Mesothelial cell of epicardium (in vitro differentiated cells): ENCODE measurements around the gene CHST11. TPM values are rescaled to one million over a fixed set of nuclear protein-coding genes. Genes with fewer than 3 reads are reported as not detected.

Experiments
- DNase-seq, 2 experiments: peaks; one replicate each; pipeline ENCODE4 v3.0.0; 2021; ENCODE audit warnings: low spot score in 2 of 2; ENCODE audit not compliant: unreplicated experiment in 2 of 2
- H3K27ac Mint-ChIP-seq: 2 replicates; pipeline ENCODE4 v1.8.0; 2021; ENCODE audit warnings: mixed read lengths
- H3K27me3 Mint-ChIP-seq: 2 replicates; pipeline ENCODE4 v1.8.0; 2021; ENCODE audit warnings: low read depth, mixed read lengths
- H3K36me3 Mint-ChIP-seq: 2 replicates; pipeline ENCODE4 v1.8.0; 2021; ENCODE audit warnings: mixed read lengths
- H3K4me1 Mint-ChIP-seq: 2 replicates; pipeline ENCODE4 v1.8.0; 2021; ENCODE audit warnings: mixed read lengths
- H3K4me3 Mint-ChIP-seq: 2 replicates; pipeline ENCODE4 v1.8.0; 2021; ENCODE audit warnings: mild to moderate bottlenecking, moderate library complexity, mixed read lengths
- H3K9me3 Mint-ChIP-seq: 2 replicates; pipeline ENCODE4 v1.8.0; 2021; ENCODE audit warnings: mixed read lengths
- total RNA-seq: library from RNA; stranded (reverse); gene quantifications from 3 replicates; pipeline ENCODE4 v1.2.1, GENCODE V29; 2021
- TF ChIP-seq, protein P1 (sequence below): fragments of 200-600 bp; sonication (generic); IDR thresholded peaks from one replicate; pipeline ENCODE4 v1.5.0; 2021; ENCODE audit warnings: antibody characterized with exemption; ENCODE audit not compliant: unreplicated experiment

CHST11 gene
- total RNA-seq, 1 donor from 2014 or later, result 15.0 TPM

DNA sequence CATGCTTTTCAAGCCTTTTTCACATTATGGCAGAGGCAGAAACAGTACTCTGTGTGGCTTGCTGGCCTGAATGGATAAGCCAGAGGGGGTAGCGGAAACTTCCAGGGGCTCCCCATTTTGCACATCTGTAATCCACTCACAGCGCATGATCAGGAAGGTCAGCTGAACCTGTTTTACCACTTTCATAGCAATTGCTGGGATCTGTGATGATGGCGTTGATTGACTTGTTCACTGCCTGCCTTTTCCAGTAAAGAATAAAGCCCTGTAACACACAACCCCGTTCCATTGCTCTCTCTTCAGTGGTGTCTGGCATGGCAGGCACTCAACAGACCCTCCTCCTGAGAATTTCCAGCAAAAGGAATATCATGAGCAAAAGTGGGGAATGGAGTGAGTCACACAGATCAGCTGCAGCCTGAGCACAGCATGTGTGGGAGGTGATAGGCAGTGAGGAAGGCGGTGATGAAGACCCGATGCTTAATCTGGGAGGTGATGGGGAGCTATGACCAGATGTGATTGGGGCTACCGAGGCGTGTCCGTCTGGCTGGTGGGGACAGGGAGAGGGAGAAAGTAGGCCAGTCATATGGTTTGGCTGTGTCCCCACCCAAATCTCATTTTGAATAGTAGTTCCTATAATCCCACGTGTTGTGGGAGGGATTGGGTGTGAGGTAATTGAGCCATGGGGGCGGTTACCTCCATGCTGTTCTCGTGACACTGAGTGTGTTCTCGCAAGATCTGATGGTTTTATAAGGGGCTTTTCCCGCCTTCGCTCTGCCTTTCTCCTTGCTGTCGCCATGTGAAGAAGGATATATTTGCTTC is 44.7 kb upstream of the CHST11 start:
- Mint-ChIP-seq H3K4me3 (no peak overlapping the region), H3K36me3 (no peaks in the 10 kb centered on the region), H3K27me3 (no peaks in the 10 kb centered on the region), H3K4me1 (peaks cover 19% of the 10 kb centered on the region), H3K9me3 (no peaks in the 10 kb centered on the region), H3K27ac (no peak overlapping the region)
- TF ChIP-seq, protein P1, sequence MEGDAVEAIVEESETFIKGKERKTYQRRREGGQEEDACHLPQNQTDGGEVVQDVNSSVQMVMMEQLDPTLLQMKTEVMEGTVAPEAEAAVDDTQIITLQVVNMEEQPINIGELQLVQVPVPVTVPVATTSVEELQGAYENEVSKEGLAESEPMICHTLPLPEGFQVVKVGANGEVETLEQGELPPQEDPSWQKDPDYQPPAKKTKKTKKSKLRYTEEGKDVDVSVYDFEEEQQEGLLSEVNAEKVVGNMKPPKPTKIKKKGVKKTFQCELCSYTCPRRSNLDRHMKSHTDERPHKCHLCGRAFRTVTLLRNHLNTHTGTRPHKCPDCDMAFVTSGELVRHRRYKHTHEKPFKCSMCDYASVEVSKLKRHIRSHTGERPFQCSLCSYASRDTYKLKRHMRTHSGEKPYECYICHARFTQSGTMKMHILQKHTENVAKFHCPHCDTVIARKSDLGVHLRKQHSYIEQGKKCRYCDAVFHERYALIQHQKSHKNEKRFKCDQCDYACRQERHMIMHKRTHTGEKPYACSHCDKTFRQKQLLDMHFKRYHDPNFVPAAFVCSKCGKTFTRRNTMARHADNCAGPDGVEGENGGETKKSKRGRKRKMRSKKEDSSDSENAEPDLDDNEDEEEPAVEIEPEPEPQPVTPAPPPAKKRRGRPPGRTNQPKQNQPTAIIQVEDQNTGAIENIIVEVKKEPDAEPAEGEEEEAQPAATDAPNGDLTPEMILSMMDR, result no peak
- no peak for DNase-seq

DNA sequence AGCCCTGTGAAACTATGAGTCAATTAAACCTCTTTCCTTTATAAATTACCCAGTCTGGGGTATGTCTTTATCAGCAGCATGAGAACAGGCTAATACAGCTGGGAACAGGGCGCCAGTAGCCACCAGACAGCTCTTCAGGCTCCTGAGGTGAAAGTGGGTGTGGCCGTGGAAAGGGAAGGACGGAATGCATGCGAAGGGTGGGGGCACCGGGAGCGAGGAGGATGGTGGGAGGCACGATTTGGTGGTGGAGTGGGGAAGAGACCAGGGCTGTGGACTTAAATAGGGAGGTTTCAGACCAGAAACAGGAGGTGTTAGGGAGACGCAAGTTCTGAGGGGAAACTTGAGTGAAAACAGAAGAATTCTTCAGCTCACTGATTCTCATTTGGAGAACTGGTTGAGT is 44.1 kb upstream of the CHST11 start:
- H3K4me1 Mint-ChIP-seq, result peaks cover 19% of the 10 kb centered on the region
- TF ChIP-seq, protein P1, result no peak
- no peaks in the 10 kb centered on the region for H3K9me3 Mint-ChIP-seq
- H3K27ac Mint-ChIP-seq, result no peak overlapping the region
- no peaks in the 10 kb centered on the region for H3K36me3 Mint-ChIP-seq
- no peak overlapping the region for H3K4me3 Mint-ChIP-seq
- no peak for DNase-seq
- no peaks in the 10 kb centered on the region for H3K27me3 Mint-ChIP-seq

DNA sequence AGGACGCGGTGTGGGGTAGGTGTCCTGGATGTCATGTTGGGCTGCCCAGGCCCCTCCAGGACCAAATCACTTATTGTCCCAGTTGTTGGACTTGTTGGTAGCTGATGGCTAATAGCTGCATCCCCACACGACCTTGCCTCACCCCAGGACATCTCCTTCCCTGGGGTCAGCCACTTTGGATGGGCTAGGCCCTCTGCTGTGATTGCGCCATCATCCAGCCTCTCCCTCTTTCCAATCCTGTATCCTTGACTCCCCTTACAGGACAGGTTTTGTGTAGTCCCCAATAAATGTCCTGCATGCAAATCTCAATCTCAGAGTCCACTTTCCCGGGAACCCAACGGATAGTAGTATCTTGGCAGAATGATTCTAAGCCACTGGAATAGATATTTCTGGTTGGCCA is 43.4 kb upstream of the CHST11 start:
- Mint-ChIP-seq H3K36me3 (no peaks in the 10 kb centered on the region), H3K4me3 (no peak overlapping the region), H3K27ac (no peak overlapping the region), H3K9me3 (no peaks in the 10 kb centered on the region), H3K27me3 (no peaks in the 10 kb centered on the region), H3K4me1 (peaks cover 15% of the 10 kb centered on the region)
- no peak for DNase-seq
- TF ChIP-seq, protein P1, result no peak

DNA sequence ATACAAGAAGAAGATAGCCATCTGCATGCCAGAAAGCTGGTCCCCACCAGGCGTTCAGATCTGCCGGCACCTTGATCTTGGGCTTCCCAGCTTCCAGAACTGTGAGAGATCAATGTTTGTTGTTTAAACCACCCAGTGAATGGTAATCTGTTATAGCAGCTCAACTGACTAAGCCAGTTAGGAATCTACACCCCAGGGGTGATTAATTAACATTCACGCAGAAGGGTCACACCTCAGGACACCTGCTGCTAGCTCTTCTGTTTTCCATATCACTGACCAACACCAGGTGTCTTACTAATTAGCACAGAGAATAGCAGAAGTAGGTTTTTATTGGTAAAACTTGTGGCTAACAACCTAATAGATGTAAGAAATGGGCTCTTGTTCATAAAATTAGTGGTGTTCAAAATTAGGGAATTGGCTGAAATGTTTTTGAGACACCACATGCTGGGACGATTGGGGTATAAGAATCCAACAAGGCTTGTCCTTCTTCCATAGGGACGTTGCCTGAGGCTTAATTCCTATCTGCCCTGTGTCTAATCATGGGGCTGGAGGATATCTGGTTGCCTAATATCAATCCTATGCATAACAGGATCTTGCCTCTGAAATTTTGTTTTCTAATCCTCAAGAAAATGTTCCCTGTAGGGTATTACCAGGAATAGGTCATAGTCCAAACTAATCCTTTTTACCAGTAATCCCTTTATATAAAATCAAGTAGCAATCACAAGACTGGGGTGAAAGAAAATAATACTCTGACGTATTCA is 42.0 kb upstream of the CHST11 start:
- H3K9me3 Mint-ChIP-seq, result no peaks in the 10 kb centered on the region
- no peak for DNase-seq
- TF ChIP-seq, protein P1, result no peak
- H3K4me1 Mint-ChIP-seq, result peaks cover 9% of the 10 kb centered on the region
- no peak overlapping the region for H3K4me3 Mint-ChIP-seq
- H3K27me3 Mint-ChIP-seq, result no peaks in the 10 kb centered on the region
- H3K36me3 Mint-ChIP-seq, result no peaks in the 10 kb centered on the region
- no peak overlapping the region for H3K27ac Mint-ChIP-seq

DNA sequence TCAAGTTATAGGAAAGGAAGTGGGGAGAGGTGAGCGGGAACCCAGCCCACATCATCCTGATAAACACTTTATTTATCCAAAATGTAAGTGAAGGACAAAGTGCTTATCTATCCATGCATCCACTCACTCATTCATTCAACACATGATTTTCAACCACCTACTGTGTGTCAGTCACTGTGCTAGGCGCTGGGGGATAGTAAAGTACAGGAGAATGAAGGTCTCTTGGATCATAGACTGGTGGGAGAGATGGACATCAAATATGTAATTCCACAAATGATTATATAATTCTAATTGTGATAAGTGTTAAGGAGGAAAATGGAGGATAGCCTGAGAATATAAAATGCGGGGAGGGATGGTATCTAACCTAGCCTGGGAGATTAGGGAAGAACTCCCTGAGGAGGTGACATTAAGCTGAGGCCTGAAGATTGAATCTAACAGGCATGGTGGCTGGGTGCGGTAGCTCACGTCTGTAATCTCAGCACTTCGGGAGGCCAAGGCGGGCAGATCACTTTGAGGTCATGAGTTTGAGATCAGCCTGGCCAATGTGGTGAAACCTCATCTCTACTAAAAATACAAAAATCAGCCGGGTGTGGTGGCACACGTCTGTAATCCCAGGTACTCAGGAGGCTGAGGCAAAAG is 41.3 kb upstream of the CHST11 start:
- DNase-seq, result no peak
- no peaks in the 10 kb centered on the region for H3K9me3 Mint-ChIP-seq
- no peaks in the 10 kb centered on the region for H3K36me3 Mint-ChIP-seq
- TF ChIP-seq, protein P1, result no peak
- no peak overlapping the region for H3K27ac Mint-ChIP-seq
- H3K4me3 Mint-ChIP-seq, result no peak overlapping the region
- no peaks in the 10 kb centered on the region for H3K27me3 Mint-ChIP-seq
- H3K4me1 Mint-ChIP-seq, result peaks cover 9% of the 10 kb centered on the region
